A673 (cell line): ENCODE results near the gene RING1. TPM values are rescaled to one million over a fixed set of nuclear protein-coding genes. Genes with fewer than 3 reads are reported as not detected.

ENCODE experiments used
- BruUV-seq: library from RNA; stranded (reverse); fragments of 400-500 nt; replicated peaks from 2 replicates; lab custom pipeline; 2021; lab: Mats Ljungman, UMichigan
- CTCF ChIA-PET: fragments of 300-600 bp; sonication (Branson Sonifier 250); formaldehyde crosslinking; loops from one replicate; lab custom pipeline; 2022; ENCODE audit warnings: antibody characterized with exemption; lab: Charles Lee
- POLR2A ChIA-PET: fragments of 300-600 bp; sonication (Branson Sonifier 250); formaldehyde crosslinking; loops from one replicate; lab custom pipeline; 2022; ENCODE audit warnings: antibody characterized with exemption; ENCODE audit not compliant: low non-redundant PET; lab: Charles Lee
- DNase-seq: peaks from one replicate; pipeline ENCODE4 v3.0.0-alpha.2; 2015; ENCODE audit warnings: low spot score
- H3K27ac ChIP-seq: fragments of 200-600 bp; sonication (generic); 2 replicates; pipeline ENCODE4 v1.5.1; 2016; ENCODE audit warnings: mixed run types, low read depth, mild to moderate bottlenecking, mixed read lengths, antibody characterized with exemption, low read length; ENCODE audit not compliant: poor library complexity, severe bottlenecking
- H3K27me3 ChIP-seq: fragments of 200-600 bp; sonication (generic); replicated peaks from 2 replicates; pipeline ENCODE4 v1.6.1; 2017; ENCODE audit warnings: mixed run types, low read depth, mild to moderate bottlenecking, mixed read lengths, antibody characterized with exemption, low read length; ENCODE audit not compliant: insufficient read depth, poor library complexity
- H3K36me3 ChIP-seq: fragments of 200-600 bp; sonication (generic); 2 replicates; pipeline ENCODE4 v1.6.1; 2016; ENCODE audit warnings: mixed run types, mild to moderate bottlenecking, mixed read lengths, antibody characterized with exemption, low read length; ENCODE audit not compliant: insufficient read depth, poor library complexity, severe bottlenecking
- H3K4me1 ChIP-seq: fragments of 200-600 bp; sonication (generic); 2 replicates; pipeline ENCODE4 v1.6.1; 2017; ENCODE audit warnings: mixed run types, mild to moderate bottlenecking, mixed read lengths, antibody characterized with exemption, low read length; ENCODE audit not compliant: insufficient read depth, poor library complexity, severe bottlenecking
- H3K4me3 ChIP-seq: fragments of 200-600 bp; sonication (generic); 2 replicates; pipeline ENCODE4 v1.5.1; 2016; ENCODE audit warnings: low read depth, mixed run types, mild to moderate bottlenecking, mixed read lengths, low read length; ENCODE audit not compliant: poor library complexity, severe bottlenecking
- H3K9me3 ChIP-seq: fragments of 200-600 bp; sonication (generic); 2 replicates; pipeline ENCODE4 v1.6.1; 2016; ENCODE audit warnings: mixed run types, low read depth, mild to moderate bottlenecking, mixed read lengths, antibody characterized with exemption, low read length; ENCODE audit not compliant: poor library complexity, severe bottlenecking
- EZH2 ChIP-seq: fragments of 200-600 bp; sonication (generic); IDR thresholded peaks from 2 replicates; pipeline ENCODE4 v1.6.1; 2017; ENCODE audit warnings: borderline replicate concordance, low read depth, mild to moderate bottlenecking, mixed read lengths, antibody characterized with exemption, low read length; ENCODE audit not compliant: poor library complexity, severe bottlenecking
- intact Hi-C: fragments of 100-400 bp; cut with micrococcal nuclease; formaldehyde crosslinking; loops from one replicate; pipeline ENCODE4 v1.10.0; 2022; ENCODE audit not compliant: unreplicated experiment
- total RNA-seq: library from RNA; stranded (reverse); gene quantifications from 2 replicates; pipeline ENCODE4 v1.2.3, GENCODE V29; 2021
- TF ChIP-seq, protein P1 (sequence below): fragments of 300-800, 200-600 bp; sonication (generic); conservative IDR thresholded peaks from 2 replicates; pipeline ENCODE4 v1.5.1; 2017; ENCODE audit warnings: low read depth, mild to moderate bottlenecking, antibody characterized with exemption, low read length, moderate library complexity, mixed read lengths

Gene RING1
- total RNA-seq, 1 experiment from 2014 or later, result 43.3 TPM

DNA sequence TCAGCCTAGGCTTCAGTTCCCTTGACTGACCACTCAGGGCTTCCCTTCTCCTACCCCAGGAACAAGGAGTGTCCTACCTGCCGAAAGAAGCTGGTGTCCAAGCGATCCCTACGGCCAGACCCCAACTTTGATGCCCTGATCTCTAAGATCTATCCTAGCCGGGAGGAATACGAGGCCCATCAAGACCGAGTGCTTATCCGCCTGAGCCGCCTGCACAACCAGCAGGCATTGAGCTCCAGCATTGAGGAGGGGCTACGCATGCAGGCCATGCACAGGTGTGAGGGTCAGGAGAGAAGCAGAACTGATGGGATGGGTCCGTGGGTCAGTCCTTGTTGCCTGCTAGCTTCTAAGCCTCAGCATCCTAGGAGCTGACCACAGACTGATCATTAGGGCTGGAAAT, 1.6 kb downstream of the RING1 start:
- H3K36me3 ChIP-seq, result peaks cover 11% of the 10 kb centered on the region
- BruUV-seq, result no TSS peak
- CTCF ChIA-PET, result no interaction called here
- no peaks in the 10 kb centered on the region for H3K27me3 ChIP-seq
- no peak for DNase-seq
- intact Hi-C loops, result loop anchor here (2.0 to 10.0 kb wide), 2 partner anchors 39 to 185 kb away; partner anchors contain the start of gene KIFC1
- TF ChIP-seq EZH2, result no peak
- TF ChIP-seq, protein P1, sequence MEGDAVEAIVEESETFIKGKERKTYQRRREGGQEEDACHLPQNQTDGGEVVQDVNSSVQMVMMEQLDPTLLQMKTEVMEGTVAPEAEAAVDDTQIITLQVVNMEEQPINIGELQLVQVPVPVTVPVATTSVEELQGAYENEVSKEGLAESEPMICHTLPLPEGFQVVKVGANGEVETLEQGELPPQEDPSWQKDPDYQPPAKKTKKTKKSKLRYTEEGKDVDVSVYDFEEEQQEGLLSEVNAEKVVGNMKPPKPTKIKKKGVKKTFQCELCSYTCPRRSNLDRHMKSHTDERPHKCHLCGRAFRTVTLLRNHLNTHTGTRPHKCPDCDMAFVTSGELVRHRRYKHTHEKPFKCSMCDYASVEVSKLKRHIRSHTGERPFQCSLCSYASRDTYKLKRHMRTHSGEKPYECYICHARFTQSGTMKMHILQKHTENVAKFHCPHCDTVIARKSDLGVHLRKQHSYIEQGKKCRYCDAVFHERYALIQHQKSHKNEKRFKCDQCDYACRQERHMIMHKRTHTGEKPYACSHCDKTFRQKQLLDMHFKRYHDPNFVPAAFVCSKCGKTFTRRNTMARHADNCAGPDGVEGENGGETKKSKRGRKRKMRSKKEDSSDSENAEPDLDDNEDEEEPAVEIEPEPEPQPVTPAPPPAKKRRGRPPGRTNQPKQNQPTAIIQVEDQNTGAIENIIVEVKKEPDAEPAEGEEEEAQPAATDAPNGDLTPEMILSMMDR, result no peak
- H3K9me3 ChIP-seq, result no peaks in the 10 kb centered on the region
- H3K27ac ChIP-seq, result no peak overlapping the region
- H3K4me1 ChIP-seq, result peaks cover 32% of the 10 kb centered on the region
- no peak overlapping the region for H3K4me3 ChIP-seq
- POLR2A ChIA-PET, result no interaction called here

DNA sequence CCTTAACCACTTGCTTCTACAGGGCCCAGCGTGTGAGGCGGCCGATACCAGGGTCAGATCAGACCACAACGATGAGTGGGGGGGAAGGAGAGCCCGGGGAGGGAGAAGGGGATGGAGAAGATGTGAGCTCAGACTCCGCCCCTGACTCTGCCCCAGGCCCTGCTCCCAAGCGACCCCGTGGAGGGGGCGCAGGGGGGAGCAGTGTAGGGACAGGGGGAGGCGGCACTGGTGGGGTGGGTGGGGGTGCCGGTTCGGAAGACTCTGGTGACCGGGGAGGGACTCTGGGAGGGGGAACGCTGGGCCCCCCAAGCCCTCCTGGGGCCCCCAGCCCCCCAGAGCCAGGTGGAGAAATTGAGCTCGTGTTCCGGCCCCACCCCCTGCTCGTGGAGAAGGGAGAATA, 2.8 kb downstream of the RING1 start:
- no peak overlapping the region for H3K27ac ChIP-seq
- BruUV-seq, result no TSS peak
- DNase-seq, result no peak
- peaks cover 11% of the 10 kb centered on the region for H3K36me3 ChIP-seq
- POLR2A ChIA-PET, result no interaction called here
- CTCF ChIA-PET, result no interaction called here
- no peaks in the 10 kb centered on the region for H3K9me3 ChIP-seq
- no peak overlapping the region for H3K4me3 ChIP-seq
- intact Hi-C loops, result no loop called here
- TF ChIP-seq, protein P1, result no peak
- no peak for TF ChIP-seq EZH2
- H3K4me1 ChIP-seq, result peaks cover 20% of the 10 kb centered on the region
- no peaks in the 10 kb centered on the region for H3K27me3 ChIP-seq

DNA sequence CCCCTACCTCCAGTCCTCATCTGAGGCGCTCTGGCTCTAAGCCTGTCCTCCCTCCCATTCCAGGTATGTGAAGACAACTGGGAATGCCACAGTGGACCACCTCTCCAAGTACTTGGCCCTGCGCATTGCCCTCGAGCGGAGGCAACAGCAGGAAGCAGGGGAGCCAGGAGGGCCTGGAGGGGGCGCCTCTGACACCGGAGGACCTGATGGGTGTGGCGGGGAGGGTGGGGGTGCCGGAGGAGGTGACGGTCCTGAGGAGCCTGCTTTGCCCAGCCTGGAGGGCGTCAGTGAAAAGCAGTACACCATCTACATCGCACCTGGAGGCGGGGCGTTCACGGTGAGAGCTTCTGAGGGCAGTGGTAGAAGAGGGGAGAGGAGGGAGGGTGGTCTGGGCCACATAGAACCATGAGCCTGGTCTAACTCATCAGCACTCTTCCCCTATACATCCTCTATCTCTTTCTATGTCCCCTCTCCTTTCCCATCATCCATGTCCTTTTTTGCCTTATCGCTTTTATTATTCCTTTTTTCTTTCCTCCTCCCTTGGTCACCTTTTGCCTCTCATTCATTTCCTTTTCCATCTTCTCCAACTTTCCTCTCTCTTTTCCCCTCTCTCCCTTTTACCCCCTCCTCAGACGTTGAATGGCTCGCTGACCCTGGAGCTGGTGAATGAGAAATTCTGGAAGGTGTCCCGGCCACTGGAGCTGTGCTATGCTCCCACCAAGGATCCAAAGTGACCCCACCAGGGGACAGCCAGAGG, 3.5 kb downstream of the RING1 start:
- DNase-seq, result no peak
- Histone ChIP-seq H3K4me1 (peaks cover 13% of the 10 kb centered on the region), H3K9me3 (no peaks in the 10 kb centered on the region), H3K36me3 (peaks cover 11% of the 10 kb centered on the region), H3K4me3 (no peak overlapping the region), H3K27me3 (no peaks in the 10 kb centered on the region), H3K27ac (no peak overlapping the region)
- TF ChIP-seq, protein P1, result no peak
- TF ChIP-seq EZH2, result no peak
- ChIA-PET POLR2A (no interaction called here), CTCF (no interaction called here)
- BruUV-seq, result no TSS peak
- intact Hi-C loops, result no loop called here
